ENCODE data around the gene PNMT.

The PNMT gene

DNA sequence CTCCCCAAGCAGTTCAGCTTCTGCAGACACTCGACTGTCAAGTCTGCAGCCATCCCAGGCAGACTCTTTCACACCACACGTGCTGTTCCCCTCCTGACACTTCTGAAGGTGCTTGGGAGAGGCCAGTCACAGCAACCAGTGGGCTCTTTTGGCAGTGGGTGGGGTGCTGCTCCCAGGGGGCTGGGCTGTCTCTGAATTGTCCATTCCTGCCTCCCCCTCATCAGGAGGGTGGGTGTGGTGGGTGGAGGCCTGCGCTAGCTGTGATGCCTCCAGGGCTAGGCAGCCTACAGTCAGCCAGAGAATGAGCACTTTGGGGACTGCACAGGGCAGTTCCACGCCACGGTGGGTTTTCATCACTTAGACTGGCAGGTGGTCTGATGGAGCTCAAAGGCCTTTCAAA lies 21.0 kb upstream of the PNMT start:
- H3K4me3 ChIP-seq (ENCODE audit: low read length), result no peak overlapping the region
- TF ChIP-seq, protein P1, sequence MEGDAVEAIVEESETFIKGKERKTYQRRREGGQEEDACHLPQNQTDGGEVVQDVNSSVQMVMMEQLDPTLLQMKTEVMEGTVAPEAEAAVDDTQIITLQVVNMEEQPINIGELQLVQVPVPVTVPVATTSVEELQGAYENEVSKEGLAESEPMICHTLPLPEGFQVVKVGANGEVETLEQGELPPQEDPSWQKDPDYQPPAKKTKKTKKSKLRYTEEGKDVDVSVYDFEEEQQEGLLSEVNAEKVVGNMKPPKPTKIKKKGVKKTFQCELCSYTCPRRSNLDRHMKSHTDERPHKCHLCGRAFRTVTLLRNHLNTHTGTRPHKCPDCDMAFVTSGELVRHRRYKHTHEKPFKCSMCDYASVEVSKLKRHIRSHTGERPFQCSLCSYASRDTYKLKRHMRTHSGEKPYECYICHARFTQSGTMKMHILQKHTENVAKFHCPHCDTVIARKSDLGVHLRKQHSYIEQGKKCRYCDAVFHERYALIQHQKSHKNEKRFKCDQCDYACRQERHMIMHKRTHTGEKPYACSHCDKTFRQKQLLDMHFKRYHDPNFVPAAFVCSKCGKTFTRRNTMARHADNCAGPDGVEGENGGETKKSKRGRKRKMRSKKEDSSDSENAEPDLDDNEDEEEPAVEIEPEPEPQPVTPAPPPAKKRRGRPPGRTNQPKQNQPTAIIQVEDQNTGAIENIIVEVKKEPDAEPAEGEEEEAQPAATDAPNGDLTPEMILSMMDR (IDR thresholded peaks at IDR 0.05; ENCODE audit: insufficient read depth, low read depth, low read length, missing control alignments), result no peak
- no peak for DNase-seq (ENCODE audit: low read depth)

DNA sequence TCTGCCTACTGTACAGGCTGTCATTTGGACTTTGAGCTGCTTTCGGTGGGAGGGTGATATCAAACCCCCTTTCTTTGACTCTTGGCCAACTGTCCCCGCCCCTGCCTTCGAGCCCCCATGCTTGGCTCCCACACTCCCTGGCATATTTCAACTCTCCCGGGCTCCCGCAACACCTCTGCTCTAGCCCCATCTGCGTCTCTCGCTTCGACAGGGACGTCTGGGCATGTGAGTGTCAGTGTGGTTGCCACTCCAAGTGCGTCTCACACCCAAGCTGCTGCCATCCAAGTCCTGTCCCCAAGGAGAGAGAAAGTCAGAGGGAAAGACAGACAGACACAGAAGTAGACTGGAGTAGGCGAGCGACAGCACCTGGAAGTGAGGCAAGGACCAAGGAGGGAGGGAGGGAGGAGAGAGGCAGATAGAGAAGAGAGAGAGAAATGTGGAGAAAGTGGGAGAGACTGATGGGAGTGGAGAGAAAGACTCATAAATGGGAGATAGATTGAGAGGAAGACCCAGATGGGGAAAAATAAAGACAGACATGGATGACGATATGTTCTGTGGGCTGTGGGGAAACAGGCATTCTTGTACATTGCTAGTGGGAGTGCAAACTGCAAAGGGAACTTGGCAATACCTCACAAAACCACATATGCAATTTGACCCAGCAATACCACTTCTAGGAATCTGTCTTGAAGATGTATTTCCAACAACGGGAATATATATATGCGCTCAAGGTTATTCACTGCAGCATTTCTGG lies 19.5 kb upstream of the PNMT start:
- H3K4me3 ChIP-seq (ENCODE audit: low read length), result no peak overlapping the region
- DNase-seq (ENCODE audit: low read depth), result no peak
- TF ChIP-seq, protein P1 (IDR thresholded peaks at IDR 0.05; ENCODE audit: insufficient read depth, low read depth, low read length, missing control alignments), result no peak

DNA sequence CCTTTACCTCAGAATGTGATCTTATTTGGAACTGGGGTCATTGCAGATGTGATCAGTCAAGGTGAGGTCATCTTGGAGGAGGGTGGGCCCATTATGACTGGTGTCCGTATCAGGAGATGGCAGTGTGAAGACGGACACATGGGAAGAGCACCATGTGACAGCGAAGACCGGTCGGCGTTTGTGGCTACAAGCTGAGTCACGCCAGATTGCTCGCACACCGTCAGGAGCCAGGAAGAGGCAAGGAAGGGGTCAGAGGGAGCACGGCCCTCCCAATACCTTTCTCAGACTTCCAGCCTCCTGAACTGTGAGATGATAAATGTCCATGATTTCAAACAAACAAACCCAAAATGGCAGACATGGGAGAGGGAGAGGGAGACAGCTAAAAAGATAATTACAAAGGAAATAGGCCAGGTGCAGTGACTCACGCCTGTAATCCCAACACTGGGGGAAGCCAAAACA lies 18.1 kb upstream of the PNMT start:
- DNase-seq (ENCODE audit: low read depth), result no peak
- TF ChIP-seq, protein P1 (IDR thresholded peaks at IDR 0.05; ENCODE audit: insufficient read depth, low read depth, low read length, missing control alignments), result no peak
- no peak overlapping the region for H3K4me3 ChIP-seq (ENCODE audit: low read length)

DNA sequence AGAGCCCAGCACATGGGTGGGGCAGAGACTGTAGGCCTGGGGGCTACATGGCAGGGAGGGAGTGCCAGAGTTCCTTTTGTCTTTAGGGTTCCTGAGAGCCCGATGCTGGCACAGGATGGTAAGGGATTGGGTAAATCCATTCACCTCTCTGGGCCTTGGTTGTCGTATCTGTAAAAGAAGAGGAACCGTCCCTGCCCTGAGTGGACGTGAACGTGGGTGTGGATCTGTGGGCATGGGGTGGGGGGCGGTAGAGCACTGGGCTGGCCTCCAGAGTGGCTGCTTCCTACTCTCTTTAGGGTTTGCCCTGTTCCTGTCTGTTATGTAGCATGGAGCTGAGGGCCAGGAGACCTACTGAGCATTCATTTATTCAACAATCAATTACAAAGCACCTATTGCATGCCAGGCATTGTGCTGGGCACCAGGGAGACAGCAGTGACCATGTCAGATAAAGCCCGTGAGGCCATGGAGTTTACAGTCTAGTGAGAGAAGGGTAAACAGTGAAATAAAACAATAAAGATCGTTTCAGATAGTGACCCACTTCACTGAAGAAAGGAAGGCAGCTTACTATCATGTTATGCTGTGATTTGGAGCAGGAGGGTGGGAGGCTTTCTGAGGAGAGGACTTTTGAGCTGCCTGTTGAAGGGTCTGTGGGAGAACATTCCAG lies 16.2 kb upstream of the PNMT start:
- no peak for DNase-seq (ENCODE audit: low read depth)
- TF ChIP-seq, protein P1 (IDR thresholded peaks at IDR 0.05; ENCODE audit: insufficient read depth, low read depth, low read length, missing control alignments), result no peak
- no peak overlapping the region for H3K4me3 ChIP-seq (ENCODE audit: low read length)

DNA sequence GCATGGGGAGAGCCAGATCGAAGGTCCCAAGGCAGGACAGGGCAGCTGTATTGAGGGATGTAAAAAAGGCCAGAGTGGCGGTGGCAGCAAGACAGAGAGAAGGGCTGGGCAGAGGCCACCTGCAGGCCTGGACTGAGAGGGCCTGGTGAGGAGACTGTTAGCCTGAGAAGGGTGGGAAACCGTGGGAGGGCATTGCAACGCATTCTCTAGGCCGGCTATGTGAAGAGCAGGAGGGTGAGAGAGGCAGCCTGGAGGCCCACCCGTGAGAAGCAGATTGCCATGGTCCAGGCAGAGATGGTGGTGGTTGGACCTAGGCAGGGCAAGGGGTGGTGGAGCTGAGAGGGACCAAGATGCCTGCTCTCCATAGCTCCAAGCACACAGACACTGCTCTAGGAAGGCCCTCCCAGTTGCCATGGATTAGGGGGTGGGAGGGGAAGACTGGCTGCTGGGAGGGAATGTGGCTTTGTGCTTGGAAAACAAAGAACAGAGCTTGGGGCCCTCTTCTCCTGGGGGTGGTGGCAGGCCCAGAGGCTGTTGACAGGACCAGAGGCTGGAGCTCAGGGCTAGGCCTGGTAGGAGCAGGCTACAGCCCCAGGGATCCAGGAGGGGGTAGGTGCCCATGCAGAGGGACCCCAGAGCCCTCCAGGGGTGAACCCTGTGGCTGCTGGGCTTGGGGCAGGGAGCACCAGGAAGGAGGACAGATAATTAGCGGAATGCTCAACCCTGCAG lies 15.5 kb upstream of the PNMT start:
- TF ChIP-seq, protein P1 (IDR thresholded peaks at IDR 0.05; ENCODE audit: insufficient read depth, low read depth, low read length, missing control alignments), result no peak
- DNase-seq (ENCODE audit: low read depth), result no peak
- H3K4me3 ChIP-seq (ENCODE audit: low read length), result no peak overlapping the region

DNA sequence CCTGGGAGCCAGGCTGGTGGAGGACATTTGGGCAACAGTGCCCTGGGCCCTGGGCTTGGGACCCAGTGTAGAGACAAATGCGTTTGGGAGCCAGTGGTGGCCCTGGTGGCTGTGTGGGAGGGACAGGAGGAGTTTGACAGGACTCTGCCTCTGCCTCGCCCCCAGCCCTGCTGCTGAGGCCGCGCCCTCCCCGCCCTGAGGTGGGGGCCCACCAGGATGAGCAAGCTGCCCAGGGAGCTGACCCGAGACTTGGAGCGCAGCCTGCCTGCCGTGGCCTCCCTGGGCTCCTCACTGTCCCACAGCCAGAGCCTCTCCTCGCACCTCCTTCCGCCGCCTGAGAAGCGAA lies 15.0 kb upstream of the PNMT start:
- H3K4me3 ChIP-seq (ENCODE audit: low read length), result no peak overlapping the region
- TF ChIP-seq, protein P1 (IDR thresholded peaks at IDR 0.05; ENCODE audit: insufficient read depth, low read depth, low read length, missing control alignments), result no peak

More for the DNA sequence above, 15.0 kb upstream of the PNMT start:
- no peak for DNase-seq (ENCODE audit: low read depth)
